Measurements from ENCODE around the gene CDK2.

Gene CDK2

DNA sequence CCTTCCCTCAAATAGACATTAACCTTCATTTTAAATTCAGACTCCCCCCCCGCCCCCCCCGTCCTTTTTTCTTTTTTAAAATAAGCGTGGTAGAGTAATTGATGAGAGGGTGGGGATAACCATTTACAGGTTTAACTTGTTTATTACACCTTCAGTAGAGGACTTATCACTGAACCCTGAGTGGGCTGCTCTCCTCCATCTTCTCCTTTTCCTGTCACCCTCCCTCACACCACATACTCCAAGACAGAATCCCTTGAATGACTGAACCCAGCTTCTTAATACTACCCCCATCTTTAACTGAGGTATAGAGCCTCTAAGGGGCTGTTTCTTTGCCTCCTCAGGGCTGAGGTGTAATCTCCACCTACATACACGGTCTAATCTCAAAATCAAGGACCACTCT lies 50.6 kb downstream of the CDK2 start:
- DNase-seq = no peak

DNA sequence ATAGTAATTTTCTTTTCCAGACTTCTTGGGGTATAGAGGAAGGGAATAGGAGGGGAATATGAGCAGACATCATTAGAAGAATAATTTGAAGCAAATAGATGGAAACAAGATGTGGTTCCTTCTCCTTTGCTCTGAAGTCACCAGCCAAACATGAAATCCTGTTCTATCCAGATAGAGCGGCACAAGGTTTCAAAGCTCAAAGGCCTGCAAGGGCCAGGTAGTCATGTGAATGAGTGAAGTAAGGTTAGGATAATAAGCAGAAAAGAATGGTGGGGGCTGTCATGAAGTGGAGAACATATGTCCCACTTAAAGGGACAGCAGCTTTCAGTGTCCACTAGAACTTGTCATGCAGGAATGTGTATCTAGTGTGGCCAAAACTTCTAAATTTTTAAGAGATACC lies 51.7 kb downstream of the CDK2 start:
- no peak for DNase-seq

DNA sequence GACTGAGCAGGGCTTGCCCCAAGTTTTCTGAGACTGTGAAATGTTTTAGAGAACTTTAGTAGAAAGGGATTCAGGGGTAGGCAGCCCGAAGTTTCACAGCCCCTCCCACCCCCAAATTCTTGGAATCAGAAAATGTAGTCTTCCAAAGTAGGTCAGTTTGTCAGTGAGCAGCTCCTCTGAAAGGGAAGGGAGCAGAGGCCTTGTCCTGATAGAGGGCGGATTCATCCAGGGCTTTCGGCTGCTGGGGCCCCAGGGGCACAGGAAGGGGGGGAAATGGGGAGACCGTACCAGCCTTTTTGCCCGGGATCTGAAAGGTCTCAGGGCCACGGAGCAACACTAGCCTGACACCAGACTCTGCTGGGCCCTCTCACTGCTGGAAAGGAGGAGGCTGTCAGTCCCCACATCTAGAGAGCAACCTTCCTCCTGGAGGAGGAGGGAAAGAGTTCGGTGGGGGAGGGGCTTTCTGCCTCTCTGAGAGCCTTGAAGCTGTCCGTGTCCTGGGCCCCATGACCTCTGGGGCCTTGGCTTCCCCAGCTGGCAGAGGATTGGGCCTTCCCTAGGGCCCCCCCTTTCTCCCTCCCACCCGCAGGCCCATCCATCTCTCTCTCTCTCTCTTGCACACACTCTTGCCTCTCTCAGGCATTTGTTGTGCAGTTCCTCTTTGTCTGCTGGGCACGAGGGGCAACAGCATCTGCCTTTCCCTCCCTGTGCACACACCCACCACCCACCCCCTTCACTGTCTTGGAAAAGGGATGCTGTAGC lies 54.0 kb downstream of the CDK2 start, which contains the start of gene IKZF4:
Gene IKZF4 (plus strand): TSS at position 621 of the 762 bp plus-strand sequence. CDS start 451 bp downstream, outside the sequence.
- DNase-seq = no peak

DNA sequence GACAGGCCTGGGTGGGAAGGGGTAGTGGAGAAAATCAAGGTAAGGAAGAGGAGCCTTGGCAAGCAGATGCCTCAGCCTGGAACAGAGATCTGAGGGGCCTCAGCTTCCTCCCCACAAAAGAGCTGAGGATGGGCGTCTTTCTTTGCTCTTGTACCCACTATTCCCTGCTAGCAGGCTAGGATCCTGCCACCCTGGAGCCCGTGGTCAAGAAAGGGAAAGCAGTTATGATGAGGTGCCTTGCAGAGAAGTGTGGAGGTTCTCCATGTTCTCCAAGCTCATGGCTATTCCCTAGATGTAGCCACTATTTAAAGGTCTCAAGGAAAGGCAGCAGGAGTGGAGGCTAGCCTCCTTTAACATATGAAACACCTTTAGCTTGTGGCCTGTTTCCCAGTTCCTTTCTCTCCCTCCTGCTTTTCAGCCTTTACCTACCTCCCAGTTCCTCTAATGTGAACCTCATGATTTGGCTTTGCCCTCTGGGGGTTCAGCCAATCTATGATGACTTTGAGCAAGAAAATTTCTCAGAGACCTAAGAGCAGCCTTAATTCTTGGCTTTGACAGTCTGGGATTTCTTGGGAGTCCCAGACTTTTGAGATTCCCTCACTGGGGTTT lies 55.4 kb downstream of the CDK2 start:
- no peak for DNase-seq
